Mucosa of stomach (tissue), 1 donor: ENCODE results near the gene COL4A3.

Source experiments
- H3K27me3 ChIP-seq: one replicate; pipeline ENCODE4 v1.7.0; 2013; ENCODE audit warnings: mild to moderate bottlenecking, low read length; ENCODE audit not compliant: control insufficient read depth, insufficient read depth
- H3K36me3 ChIP-seq: one replicate; pipeline ENCODE4 v1.7.0; 2013; ENCODE audit warnings: low read length; ENCODE audit not compliant: control insufficient read depth, insufficient read depth
- H3K4me1 ChIP-seq: one replicate; pipeline ENCODE4 v1.7.0; 2013; ENCODE audit warnings: mild to moderate bottlenecking, low read length; ENCODE audit not compliant: control insufficient read depth, insufficient read depth
- H3K4me3 ChIP-seq: one replicate; pipeline ENCODE4 v1.7.0; 2013; ENCODE audit warnings: low read length
- H3K9ac ChIP-seq: one replicate; pipeline ENCODE4 v1.7.0; 2013; ENCODE audit warnings: mild to moderate bottlenecking, low read length, moderate library complexity
- H3K9me3 ChIP-seq: one replicate; pipeline ENCODE4 v1.7.0; 2013; ENCODE audit warnings: mild to moderate bottlenecking, low read length, moderate library complexity; ENCODE audit not compliant: control insufficient read depth
- donor health status: Pancreatic carcinoma.

The COL4A3 gene

DNA sequence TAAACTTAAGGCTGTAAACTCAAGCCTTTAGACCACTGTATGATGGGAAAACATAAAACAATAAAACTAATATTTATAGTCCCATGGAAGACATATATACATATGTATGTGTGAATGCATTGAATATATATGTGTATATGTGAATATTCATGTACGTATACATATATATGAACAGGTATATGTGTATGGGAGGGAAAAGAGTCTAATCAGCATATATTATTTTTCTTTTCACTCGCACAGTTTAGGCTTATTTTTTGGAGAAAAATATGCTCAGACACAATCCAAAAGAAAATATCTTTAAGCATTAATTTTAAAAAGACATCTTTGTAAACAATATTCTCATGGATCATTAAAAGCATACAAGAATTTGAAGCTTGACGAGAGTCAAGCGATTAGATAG lies 23.1 kb upstream of the COL4A3 start:
- no peak overlapping the region for H3K9ac ChIP-seq
- H3K27me3 ChIP-seq: no peaks in the 10 kb centered on the region
- H3K4me1 ChIP-seq: no peaks in the 10 kb centered on the region
- no peaks in the 10 kb centered on the region for H3K36me3 ChIP-seq
- no peak overlapping the region for H3K4me3 ChIP-seq
- no peaks in the 10 kb centered on the region for H3K9me3 ChIP-seq

DNA sequence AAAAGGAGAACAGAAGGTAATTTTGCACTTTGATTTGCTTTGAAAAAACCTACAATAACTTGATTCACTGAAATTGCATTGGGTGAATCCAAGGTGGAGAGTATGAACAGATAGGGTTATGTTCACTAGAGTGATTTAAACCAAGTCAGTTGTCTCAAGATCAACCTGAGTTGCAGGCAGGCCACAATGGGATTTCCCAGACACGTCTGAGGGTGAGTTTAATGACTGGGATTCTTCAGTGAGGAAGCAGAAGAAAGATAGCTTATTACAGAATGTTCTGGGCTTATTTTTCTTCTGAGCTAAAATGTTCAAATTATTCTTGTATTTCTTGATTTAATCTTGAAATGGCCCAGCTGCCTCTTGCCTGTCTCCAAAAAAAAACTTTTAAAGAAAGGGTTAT lies 20.5 kb upstream of the COL4A3 start:
- H3K9me3 ChIP-seq: no peaks in the 10 kb centered on the region
- no peaks in the 10 kb centered on the region for H3K36me3 ChIP-seq
- no peak overlapping the region for H3K9ac ChIP-seq
- no peaks in the 10 kb centered on the region for H3K27me3 ChIP-seq
- no peaks in the 10 kb centered on the region for H3K4me1 ChIP-seq
- H3K4me3 ChIP-seq: no peak overlapping the region

DNA sequence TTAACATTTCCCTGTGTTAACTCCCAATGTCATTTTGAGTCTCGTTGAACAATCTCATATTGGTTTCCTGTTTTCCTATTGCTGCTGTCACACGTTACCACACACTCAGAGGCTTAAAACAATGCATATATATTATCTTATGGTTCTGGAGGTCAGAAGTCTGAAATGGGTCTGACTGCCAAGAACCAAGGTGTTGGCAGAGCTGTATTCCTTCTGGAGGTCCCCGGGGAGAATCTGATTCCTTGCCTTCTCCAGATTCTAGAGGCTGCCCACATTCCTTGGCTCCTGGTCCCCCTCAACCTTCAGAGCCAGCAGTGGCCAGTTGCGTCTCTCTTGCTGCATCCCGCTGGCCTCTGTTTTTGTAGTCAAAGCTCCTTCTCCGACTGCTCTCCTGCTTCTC lies 18.0 kb upstream of the COL4A3 start:
- H3K9me3 ChIP-seq: no peaks in the 10 kb centered on the region
- no peak overlapping the region for H3K9ac ChIP-seq
- no peak overlapping the region for H3K4me3 ChIP-seq
- no peaks in the 10 kb centered on the region for H3K27me3 ChIP-seq
- no peaks in the 10 kb centered on the region for H3K36me3 ChIP-seq
- H3K4me1 ChIP-seq: no peaks in the 10 kb centered on the region

DNA sequence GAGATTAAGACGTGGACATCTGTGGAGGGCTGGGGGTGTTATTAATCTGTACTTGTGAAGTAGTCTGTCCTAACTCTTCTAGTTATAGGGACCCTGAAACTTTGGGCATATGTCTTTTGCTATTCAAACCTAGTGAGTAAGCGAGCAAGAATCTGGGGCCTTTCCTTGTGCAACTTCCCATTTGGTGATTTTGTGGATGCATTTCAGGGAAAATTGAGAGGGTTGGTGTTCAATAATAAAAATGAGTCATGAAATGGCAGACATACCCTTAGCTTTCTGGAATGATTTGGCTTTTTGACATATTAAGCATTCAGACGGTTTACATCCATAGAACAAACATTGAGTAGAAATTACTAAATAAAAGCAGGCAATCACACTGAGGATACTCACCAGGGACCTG lies 17.4 kb upstream of the COL4A3 start:
- no peak overlapping the region for H3K4me3 ChIP-seq
- no peak overlapping the region for H3K9ac ChIP-seq
- H3K27me3 ChIP-seq: no peaks in the 10 kb centered on the region
- H3K36me3 ChIP-seq: no peaks in the 10 kb centered on the region
- no peaks in the 10 kb centered on the region for H3K4me1 ChIP-seq
- H3K9me3 ChIP-seq: no peaks in the 10 kb centered on the region

DNA sequence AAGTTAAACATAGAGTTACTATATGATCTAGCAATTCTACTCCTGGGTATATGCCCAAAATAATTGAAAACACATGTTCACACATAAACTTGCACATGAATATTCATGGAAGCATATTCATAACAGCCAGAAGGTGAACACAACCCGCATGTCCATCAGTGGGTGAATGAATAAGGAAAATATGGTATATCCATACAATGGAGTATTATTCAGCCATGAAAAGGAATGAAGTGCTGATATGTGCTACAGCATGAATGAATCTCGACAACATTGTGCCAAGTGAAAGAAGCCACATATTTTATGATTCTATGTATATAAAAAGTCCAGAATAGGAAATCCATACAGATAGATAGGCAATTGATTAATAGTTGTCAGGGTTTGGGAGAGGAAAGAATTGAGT lies 16.3 kb upstream of the COL4A3 start:
- H3K36me3 ChIP-seq: no peaks in the 10 kb centered on the region
- no peaks in the 10 kb centered on the region for H3K4me1 ChIP-seq
- H3K9me3 ChIP-seq: no peaks in the 10 kb centered on the region
- H3K9ac ChIP-seq: no peak overlapping the region
- H3K4me3 ChIP-seq: no peak overlapping the region
- H3K27me3 ChIP-seq: no peaks in the 10 kb centered on the region

DNA sequence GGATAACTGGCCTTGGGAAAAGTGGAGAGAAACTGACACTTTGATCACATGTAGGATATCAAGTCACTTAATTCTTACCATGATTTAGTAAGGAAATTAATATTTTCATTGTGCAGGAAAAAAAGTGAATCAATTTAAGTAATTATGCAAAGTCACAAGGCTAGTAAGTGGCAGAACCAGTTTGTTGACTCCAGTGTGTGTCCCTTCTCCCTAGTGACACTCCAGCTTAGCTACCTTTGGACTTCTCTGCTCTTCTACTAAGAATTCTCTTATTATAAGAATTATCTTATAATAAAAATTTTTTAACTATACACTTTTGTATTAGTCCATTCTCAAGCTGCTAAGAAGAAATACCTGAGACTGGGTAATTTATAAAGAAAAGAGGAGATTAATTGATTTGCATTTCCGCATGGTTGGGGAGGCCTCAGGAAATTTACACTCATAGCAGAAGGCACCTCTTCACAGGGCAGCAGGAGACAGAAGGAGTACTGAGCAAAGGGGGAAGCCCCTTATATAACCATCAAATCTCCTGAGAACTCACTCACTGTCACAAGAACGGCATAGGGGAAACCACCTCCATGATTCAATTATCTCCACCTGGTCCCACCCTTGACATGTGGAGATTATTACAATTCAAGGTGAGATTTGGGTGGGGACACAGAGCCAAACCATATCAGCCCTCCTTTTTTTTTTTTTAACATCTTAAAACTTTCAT lies 14.0 kb upstream of the COL4A3 start:
- no peak overlapping the region for H3K9ac ChIP-seq
- H3K4me1 ChIP-seq: peaks cover 7% of the 10 kb centered on the region
- no peak overlapping the region for H3K4me3 ChIP-seq
- no peaks in the 10 kb centered on the region for H3K27me3 ChIP-seq
- H3K9me3 ChIP-seq: no peaks in the 10 kb centered on the region
- H3K36me3 ChIP-seq: no peaks in the 10 kb centered on the region

DNA sequence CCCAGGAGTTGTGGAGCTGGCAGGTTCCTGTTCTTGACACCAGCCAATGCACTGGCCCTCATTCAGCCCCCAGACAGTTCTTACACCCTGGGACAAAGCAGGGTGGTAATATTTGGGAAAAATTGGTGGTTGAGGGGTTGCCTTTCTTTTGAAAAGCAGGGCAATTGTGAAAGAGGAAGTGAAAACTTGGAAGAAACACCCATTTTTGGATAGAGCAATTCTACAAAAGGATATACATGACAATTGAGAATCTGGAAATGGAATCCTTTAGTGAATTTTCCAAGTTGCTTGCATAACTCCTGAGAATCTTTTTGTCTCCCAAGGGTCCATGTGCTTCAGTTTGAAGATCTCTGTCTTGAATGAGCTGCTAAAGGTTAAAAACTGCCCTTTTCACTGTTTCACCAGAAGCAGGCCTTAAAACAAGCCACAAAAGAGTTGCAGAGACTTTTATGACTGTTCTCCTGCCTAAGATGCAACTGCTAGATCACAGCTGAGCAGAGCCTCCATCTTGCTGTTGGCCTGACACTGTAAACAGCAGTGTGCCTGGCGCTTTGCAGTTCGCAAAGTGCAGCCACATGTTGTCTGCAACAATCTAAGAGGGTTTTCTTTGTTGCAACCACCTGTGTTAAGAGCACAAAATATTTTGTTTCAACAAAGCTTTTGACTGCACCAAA lies 12.2 kb upstream of the COL4A3 start:
- H3K4me1 ChIP-seq: peaks cover 7% of the 10 kb centered on the region
- no peak overlapping the region for H3K9ac ChIP-seq
- no peaks in the 10 kb centered on the region for H3K9me3 ChIP-seq
- H3K36me3 ChIP-seq: no peaks in the 10 kb centered on the region
- H3K4me3 ChIP-seq: no peak overlapping the region
- no peaks in the 10 kb centered on the region for H3K27me3 ChIP-seq

DNA sequence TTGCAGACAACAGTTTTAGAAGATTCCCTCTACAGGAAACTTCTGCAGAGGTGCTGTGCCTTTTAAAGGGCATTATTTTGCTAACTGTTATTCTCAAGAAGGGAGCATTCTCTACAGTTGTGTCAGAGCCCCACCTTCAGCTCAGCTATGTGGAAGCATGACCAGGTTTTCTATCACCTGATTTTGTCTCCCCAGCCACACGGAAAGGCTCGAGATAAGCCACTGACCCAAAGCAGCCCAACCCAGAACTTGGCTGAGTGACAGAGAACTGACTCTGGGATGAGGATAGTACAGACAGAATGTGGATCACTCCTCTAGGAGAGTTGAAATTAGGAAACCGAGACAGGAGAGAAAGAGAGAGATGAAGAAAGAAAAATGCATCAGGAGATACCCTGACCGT lies 11.1 kb upstream of the COL4A3 start:
- no peaks in the 10 kb centered on the region for H3K9me3 ChIP-seq
- no peak overlapping the region for H3K9ac ChIP-seq
- peaks cover 7% of the 10 kb centered on the region for H3K4me1 ChIP-seq
- no peaks in the 10 kb centered on the region for H3K27me3 ChIP-seq
- H3K4me3 ChIP-seq: no peak overlapping the region
- no peaks in the 10 kb centered on the region for H3K36me3 ChIP-seq

DNA sequence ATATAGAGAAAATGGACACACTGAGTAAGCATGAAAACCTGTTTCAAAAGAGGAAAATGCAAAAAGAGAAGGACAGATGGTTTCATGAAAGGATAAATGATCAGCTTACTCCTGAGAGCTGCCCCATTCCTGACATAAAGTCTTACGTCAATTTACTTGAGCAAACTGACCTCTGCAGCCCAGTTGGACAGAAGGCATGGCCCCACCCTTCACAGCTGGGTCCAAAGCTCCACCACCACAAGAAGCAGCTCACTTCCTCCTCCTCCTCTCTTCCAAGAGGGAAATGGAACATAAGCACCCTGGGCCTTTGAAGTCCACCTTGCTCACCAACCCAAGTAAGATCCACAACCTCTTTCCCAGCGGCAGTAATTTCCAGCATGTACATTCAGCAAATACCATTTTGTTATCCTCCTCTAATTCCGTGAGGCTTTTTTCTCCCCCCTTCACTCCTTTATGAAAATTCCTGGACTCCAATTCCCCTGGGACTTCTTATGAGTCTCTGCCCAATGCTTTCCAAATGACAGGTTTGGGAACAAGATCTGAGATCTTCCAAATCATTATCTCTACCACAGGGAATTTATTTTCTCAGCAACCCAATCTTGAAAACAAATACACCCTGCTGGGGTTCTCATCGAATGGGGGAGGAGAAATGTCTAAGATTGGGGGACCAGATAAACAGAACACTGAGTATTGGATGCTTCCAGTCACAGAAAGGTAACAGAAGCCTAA lies 10.5 kb upstream of the COL4A3 start:
- Histone ChIP-seq H3K4me1 (peaks cover 7% of the 10 kb centered on the region), H3K36me3 (no peaks in the 10 kb centered on the region), H3K27me3 (no peaks in the 10 kb centered on the region), H3K9me3 (no peaks in the 10 kb centered on the region), H3K9ac (no peak overlapping the region), H3K4me3 (no peak overlapping the region)

DNA sequence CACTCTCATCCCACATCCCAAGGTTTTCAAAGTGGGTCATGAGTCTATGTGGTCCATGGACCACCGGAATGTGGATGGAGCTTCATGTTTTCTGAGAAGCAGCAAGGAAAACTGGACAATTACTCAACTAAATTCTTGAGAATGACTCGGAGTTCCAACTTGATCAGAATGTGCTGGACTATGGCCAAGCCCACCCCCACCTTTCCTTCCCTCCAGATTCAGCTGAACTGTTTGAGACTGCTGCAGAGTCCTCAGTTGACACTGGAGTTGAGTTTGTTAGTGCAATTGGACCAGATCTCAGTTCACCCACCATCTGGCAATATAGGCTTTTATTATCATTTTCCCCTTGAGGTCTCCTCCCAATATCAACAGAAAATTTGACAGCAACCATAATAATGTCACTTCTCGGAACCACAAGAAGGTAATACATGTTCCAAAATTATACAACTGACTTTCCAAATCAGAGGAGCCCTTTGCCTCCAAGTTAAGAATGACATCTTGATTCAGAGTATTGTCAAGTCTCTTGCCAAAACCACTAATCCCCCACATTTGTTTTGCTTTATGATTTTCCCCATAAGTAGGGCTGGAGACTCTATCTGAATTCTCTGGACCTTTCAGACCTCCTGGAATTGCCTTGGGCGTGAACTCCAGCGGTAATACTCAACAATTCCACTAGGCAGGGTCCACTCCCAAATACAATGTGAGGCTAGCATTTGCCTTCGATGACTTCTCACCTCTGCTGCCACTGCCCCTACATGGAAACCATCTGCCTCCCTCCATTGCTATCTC lies 9.2 kb upstream of the COL4A3 start:
- no peaks in the 10 kb centered on the region for H3K36me3 ChIP-seq
- no peaks in the 10 kb centered on the region for H3K27me3 ChIP-seq
- H3K9me3 ChIP-seq: no peaks in the 10 kb centered on the region
- H3K4me1 ChIP-seq: peaks cover 7% of the 10 kb centered on the region
- no peak overlapping the region for H3K9ac ChIP-seq
- no peak overlapping the region for H3K4me3 ChIP-seq

DNA sequence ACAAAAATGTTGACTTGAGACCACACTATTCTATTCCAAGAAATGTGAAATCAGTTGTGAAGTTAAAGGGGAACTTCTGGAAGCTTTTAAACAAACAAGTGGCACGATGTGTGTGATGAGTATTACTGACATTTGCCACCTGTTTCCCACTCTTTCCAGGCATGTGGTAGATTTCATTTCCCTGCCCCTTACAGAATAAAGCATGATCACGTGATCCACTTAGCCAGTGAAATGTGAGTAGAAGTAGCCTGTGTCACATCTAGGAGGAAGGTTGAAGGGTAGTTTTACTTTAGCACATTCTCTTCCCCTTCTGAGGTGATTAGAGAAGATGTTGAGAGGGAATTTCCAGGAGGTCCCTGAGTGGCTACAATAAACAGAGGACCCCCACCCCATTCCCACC lies 4.3 kb upstream of the COL4A3 start:
- H3K9ac ChIP-seq: no peak overlapping the region
- no peaks in the 10 kb centered on the region for H3K36me3 ChIP-seq
- peaks cover 3% of the 10 kb centered on the region for H3K4me1 ChIP-seq
- H3K9me3 ChIP-seq: no peaks in the 10 kb centered on the region
- H3K4me3 ChIP-seq: no peak overlapping the region
- H3K27me3 ChIP-seq: peaks cover 40% of the 10 kb centered on the region

DNA sequence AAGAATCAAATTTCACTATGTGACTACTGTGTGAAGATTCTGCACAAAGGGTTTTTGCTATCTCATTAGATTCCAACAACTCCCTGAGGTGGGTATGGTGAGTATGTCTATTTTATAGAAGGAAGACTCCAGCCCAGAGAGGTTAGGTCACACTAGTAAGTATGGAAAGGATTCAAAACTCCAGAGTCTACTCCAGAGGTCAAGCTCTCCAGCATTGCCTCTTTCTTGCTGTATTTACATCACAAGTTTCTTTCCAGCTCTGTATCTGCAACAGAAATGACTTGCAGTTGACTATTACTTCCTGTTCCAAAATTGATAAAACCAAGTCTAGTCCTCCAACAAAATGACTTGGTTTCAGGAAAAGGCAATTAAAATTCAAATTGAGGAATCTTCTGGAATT lies 2.5 kb upstream of the COL4A3 start:
- no peaks in the 10 kb centered on the region for H3K9me3 ChIP-seq
- H3K4me1 ChIP-seq: peaks cover 3% of the 10 kb centered on the region
- H3K4me3 ChIP-seq: no peak overlapping the region
- H3K36me3 ChIP-seq: no peaks in the 10 kb centered on the region
- H3K27me3 ChIP-seq: peaks cover 56% of the 10 kb centered on the region
- H3K9ac ChIP-seq: no peak overlapping the region
